Bone marrow (tissue), 2 donors: Measurements from ENCODE around the gene FSCB.
"Not testable (repeated sequence)": the region's sequence is repeated elsewhere in the genome, so short reads cannot be mapped to it uniquely, and the experiment has no call there.

Source experiments
- DNase-seq, 2 donors: peaks; one replicate each; lab custom pipeline; 2025; lab: John Stamatoyannopoulos, UW

The FSCB gene

DNA sequence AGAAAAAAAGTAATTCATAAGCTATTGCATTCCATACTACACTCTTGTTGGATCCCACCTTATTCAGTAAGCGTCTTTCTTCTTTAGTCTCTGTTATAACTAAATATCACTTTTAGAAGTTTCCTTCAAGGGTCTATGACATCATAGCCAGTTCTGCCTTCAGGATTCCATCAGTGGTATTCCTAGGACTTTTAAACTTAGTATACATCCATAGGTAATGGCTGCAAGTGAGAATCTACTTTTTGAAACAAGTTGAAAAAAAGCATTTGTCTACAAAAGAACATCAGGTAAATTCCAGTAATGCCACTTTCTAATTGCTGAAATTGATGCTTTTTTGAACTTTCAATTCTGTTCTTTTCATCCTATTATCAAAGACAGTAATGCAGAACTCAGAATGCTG lies at the start of gene FSCB:
Gene FSCB, minus strand, starts transcription at position 101 of the 400 bp plus-strand sequence. CDS start 296 bp downstream, outside the sequence.
- DNase-seq, result no peak

DNA sequence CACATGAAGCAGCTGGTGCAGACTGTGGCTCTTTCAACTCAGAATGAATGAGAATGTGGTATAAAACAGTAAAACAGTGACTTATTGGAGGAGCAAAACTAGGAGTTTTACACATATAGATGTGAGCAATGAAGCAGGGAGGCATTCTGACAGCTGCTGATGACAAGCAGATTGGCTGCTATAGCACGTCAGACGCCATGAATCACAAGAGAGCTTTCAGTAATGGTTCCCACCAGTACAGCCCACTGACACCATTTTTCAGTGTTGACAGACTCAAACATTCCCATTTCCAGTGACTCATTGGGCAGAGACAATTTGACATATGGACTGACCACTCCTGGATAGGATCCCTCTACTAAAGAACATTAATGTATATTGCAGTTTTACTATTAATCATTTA lies 24.6 kb upstream of the FSCB start:
- no peak for DNase-seq

GRCh38 chr14:44530475-44530874 lies 23.4 kb upstream of the FSCB start:
- DNase-seq, result no peak

- DNase-seq, result no peak
Observed at GRCh38 chr14:44529026-44529425, 21.9 kb upstream of the FSCB start.

DNA sequence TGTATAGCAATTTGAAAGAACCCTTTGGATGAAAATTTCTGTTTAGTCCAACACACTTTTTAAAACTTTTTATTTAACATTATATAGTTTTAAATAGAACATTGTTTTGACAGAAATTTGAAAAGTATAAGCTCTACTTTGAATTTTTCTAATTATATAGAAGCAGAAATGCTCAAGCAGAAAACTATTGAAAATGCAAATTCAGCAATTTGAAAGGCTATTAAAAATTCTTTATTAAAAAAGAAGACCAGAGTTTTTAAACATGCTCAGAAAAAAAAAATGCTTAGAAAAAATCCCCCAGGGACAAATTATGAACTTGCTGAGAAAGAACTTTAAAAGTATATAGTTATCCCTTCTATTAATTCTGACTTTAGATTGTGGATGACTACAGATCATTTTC lies 21.1 kb upstream of the FSCB start:
- no peak for DNase-seq

- DNase-seq, result no peak
Observed at GRCh38 chr14:44525237-44525636, 18.2 kb upstream of the FSCB start.

DNA sequence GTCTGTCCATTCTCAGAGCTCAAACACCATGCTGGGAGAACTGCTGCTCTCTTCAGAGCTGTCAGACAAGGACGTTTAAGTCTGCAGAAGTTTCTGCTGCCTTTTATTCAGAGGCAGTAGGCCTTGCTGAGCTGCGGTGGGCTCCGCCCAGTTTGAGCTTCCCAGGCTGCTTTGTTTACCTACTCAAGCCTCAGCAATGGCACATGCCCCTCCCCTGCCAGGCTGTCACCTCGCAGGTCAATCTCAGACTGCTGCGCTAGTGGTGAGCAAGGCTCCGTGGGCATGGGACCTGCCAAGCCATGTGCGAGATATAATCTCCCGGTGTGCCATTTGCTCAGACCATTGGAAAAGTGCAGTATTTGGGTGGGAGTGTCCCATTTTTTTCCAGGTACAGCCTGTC lies 8.6 kb upstream of the FSCB start:
- DNase-seq, result not testable (repeated sequence)

GRCh38 chr14:44508834-44509233 lies 1.8 kb upstream of the FSCB start:
- DNase-seq, result no peak

GRCh38 chr14:44505588-44505987 lies 1.5 kb downstream of the FSCB start:
- DNase-seq, result no peak

- no peak for DNase-seq
Observed at GRCh38 chr14:44497148-44497547, 9.9 kb downstream of the FSCB start.

- DNase-seq, result no peak
Observed at GRCh38 chr14:44494137-44494536, 12.9 kb downstream of the FSCB start.

- no peak for DNase-seq
Observed at GRCh38 chr14:44490966-44491365, 16.1 kb downstream of the FSCB start.

DNA sequence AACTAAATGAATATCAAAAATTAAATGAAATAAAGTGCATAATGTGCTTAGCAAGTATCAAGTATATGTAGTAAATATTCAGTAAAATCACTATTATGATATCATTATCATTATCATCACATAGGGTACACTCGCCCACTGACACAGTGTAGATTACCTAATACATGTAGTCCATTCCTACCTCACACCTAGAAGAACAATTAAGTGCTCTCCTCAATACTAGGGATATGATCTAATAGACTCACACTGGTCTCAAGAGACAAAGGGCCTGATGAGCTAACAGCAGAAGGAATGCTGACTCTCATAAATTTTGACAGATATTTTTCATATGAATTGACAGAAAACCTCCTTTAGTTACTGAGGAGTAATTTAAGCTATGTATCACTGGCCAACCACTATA lies 29.1 kb downstream of the FSCB start:
- DNase-seq, result no peak

DNA sequence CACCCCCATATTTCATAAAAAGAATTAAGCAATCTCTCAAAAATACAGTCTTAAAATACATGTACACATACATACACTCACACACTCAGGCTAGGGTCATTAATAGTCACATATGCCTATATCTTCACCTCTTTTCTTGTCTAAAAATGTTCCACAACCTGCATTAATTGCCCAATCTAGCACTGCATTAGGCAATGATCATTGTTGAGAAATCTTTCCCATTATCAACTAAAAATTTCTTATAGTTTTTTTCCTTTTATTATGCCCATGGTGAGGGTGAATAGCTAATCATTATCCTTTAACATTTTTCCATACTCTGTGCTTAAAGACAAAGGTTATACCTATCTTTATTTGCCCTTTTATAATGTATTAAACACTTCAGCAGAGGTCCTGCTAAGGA lies 38.3 kb downstream of the FSCB start:
- DNase-seq, result no peak

- DNase-seq, result no peak
Observed at GRCh38 chr14:44463356-44464004, 43.6 kb downstream of the FSCB start.

GRCh38 chr14:44462381-44462780 lies 44.7 kb downstream of the FSCB start:
- DNase-seq, result no peak

GRCh38 chr14:44461811-44462210 lies 45.3 kb downstream of the FSCB start:
- DNase-seq, result no peak
